ENCODE data around the gene MAPRE3. TPM values are rescaled to one million over a fixed set of nuclear protein-coding genes. Genes with fewer than 3 reads are reported as not detected.

Gene MAPRE3
- total RNA-seq, 6 experiments from 2014 or later = 13.7 to 22.3 (median 17.3) TPM

DNA sequence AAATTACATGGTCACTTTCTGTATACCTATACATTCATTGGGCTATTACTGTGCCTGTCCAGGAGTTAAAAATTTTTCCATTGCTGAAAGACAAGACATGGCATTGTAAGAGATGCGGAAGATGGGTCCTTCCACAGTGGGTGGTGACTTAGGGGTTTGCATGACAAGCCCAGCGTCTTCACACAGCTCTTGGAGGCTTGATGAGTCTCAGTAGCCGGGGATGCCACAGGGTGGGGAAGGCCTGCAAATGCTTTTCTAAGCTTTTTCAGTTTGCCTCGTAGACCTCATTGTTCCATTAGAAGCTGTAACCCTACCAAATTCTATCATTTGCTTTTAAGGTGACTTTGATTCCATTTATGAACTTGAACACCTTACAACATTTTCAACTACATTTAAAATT, 18.1 kb upstream of the MAPRE3 start:
- Histone ChIP-seq H3K9me3 (no peaks in the 10 kb centered on the region), H3K36me3 (no peaks in the 10 kb centered on the region), H3K4me1 (no peaks in the 10 kb centered on the region), H3K27ac (no peak overlapping the region), H3K27me3 (no peaks in the 10 kb centered on the region), H3K4me3 (no peak overlapping the region)
- TF ChIP-seq POLR2A (IDR thresholded peaks at IDR 0.05) = no peak
- TF ChIP-seq, protein P1, sequence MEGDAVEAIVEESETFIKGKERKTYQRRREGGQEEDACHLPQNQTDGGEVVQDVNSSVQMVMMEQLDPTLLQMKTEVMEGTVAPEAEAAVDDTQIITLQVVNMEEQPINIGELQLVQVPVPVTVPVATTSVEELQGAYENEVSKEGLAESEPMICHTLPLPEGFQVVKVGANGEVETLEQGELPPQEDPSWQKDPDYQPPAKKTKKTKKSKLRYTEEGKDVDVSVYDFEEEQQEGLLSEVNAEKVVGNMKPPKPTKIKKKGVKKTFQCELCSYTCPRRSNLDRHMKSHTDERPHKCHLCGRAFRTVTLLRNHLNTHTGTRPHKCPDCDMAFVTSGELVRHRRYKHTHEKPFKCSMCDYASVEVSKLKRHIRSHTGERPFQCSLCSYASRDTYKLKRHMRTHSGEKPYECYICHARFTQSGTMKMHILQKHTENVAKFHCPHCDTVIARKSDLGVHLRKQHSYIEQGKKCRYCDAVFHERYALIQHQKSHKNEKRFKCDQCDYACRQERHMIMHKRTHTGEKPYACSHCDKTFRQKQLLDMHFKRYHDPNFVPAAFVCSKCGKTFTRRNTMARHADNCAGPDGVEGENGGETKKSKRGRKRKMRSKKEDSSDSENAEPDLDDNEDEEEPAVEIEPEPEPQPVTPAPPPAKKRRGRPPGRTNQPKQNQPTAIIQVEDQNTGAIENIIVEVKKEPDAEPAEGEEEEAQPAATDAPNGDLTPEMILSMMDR (IDR thresholded peaks at IDR 0.05) = no peak
- WGBS (ENCODE audit: insufficient coverage, low coverage, low lambda C conversion rate, missing lambda C conversion rate) = 65% methylated on average over 4 of the region's 4 CpGs
- ATAC-seq (no peak), DNase-seq (no peak)
- intact Hi-C loops (cut with DNase I) = no loop called here

DNA sequence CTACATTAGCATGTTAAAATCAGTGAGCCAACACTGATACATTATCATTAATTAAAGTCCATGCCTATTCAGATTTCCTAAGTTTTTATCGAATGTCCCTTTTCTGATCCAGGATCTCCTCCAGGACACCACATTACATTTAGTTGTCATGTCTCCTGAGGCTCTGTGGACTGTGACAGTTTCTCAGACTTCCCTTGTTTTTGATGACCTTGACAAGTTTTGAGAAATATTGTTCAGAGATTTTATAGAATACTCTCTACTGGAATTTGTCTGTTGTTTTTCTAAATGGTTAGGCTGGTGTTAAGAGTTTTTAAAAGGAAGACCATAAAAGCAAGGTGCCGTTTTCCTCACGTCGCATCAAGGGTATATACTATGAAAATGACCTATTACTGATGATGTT, 16.3 kb upstream of the MAPRE3 start:
- intact Hi-C loops (cut with DNase I) = no loop called here
- H3K27me3 ChIP-seq = no peaks in the 10 kb centered on the region

DNA sequence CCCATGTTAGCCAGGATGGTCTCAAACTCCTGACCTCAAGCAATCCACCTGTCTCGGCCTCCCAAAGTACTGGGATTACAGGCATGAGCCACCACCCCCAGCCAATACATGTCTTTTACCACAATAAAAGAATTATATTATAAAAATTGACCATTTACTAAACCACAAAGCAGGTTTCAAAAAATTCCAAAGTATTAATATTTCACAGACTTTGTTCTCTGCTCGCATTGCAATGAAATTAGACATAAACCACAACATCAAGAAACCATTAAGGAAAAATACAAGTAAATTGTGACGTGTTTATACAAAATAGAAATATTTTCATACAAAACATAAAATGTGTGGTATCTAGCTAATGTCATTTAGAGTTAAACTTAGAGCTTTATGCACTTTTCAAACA, 13.4 kb upstream of the MAPRE3 start:
- intact Hi-C loops (cut with DNase I) = no loop called here
- H3K27ac ChIP-seq = no peak overlapping the region
- no peaks in the 10 kb centered on the region for H3K36me3 ChIP-seq
- no peak for TF ChIP-seq POLR2A (IDR thresholded peaks at IDR 0.05)
- TF ChIP-seq, protein P1 (IDR thresholded peaks at IDR 0.05) = no peak
- 59% methylated on average over 3 of the region's 3 CpGs for WGBS (ENCODE audit: insufficient coverage, low coverage, low lambda C conversion rate, missing lambda C conversion rate)
- no peaks in the 10 kb centered on the region for H3K9me3 ChIP-seq
- DNase-seq = no peak
- no peaks in the 10 kb centered on the region for H3K27me3 ChIP-seq
- H3K4me3 ChIP-seq = no peak overlapping the region
- no peaks in the 10 kb centered on the region for H3K4me1 ChIP-seq
- ATAC-seq = no peak

More for the DNA sequence above, 16.3 kb upstream of the MAPRE3 start:
- ATAC-seq = no peak
- Histone ChIP-seq H3K9me3 (no peaks in the 10 kb centered on the region), H3K4me1 (no peaks in the 10 kb centered on the region), H3K27ac (no peak overlapping the region), H3K4me3 (no peak overlapping the region), H3K36me3 (no peaks in the 10 kb centered on the region)
- no peak for DNase-seq
- WGBS (ENCODE audit: insufficient coverage, low coverage, low lambda C conversion rate, missing lambda C conversion rate) = 67% methylated on average over 4 of the region's 4 CpGs
- TF ChIP-seq, protein P1 (IDR thresholded peaks at IDR 0.05) = no peak
- no peak for TF ChIP-seq POLR2A (IDR thresholded peaks at IDR 0.05)

DNA sequence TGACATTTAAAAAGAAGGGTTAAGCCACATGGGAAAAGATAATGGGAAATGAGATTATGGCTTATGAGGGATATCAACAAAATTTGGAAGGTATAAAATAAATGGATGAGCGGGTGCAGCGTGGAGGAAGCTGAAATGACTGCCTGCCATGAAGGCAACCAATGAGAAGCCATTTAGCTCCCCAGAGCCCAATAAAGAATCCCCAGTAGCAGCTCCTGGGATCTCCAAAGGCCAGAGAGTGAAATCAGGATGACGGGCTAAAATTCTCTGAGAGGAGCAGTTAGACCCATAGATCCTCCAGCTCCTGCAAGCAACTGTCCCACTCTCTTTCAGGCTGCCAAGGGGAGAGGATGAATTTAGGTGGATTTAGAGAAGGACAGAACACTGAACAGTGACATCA, 12.9 kb upstream of the MAPRE3 start:
- H3K4me1 ChIP-seq = no peaks in the 10 kb centered on the region
- H3K9me3 ChIP-seq = no peaks in the 10 kb centered on the region
- H3K36me3 ChIP-seq = no peaks in the 10 kb centered on the region
- no peak overlapping the region for H3K27ac ChIP-seq
- 85% methylated on average over 3 of the region's 3 CpGs for WGBS (ENCODE audit: insufficient coverage, low coverage, low lambda C conversion rate, missing lambda C conversion rate)
- DNase-seq (no peak), ATAC-seq (no peak)
- TF ChIP-seq, protein P1 (IDR thresholded peaks at IDR 0.05) = no peak
- TF ChIP-seq POLR2A (IDR thresholded peaks at IDR 0.05) = no peak
- H3K4me3 ChIP-seq = no peak overlapping the region
- no peaks in the 10 kb centered on the region for H3K27me3 ChIP-seq
- intact Hi-C loops (cut with DNase I) = no loop called here

GRCh38 chr2:26959331-26959730, 11.1 kb upstream of the MAPRE3 start:
- Histone ChIP-seq H3K4me1 (no peaks in the 10 kb centered on the region), H3K36me3 (no peaks in the 10 kb centered on the region), H3K9me3 (no peaks in the 10 kb centered on the region), H3K4me3 (no peak overlapping the region), H3K27ac (no peak overlapping the region), H3K27me3 (no peaks in the 10 kb centered on the region)
- TF ChIP-seq, protein P1 (IDR thresholded peaks at IDR 0.05) = no peak
- no peak for TF ChIP-seq POLR2A (IDR thresholded peaks at IDR 0.05)
- 79% methylated on average over 2 of the region's 2 CpGs for WGBS (ENCODE audit: insufficient coverage, low coverage, low lambda C conversion rate, missing lambda C conversion rate)
- peak in 1 of 4 donors; percentile 30 for ATAC-seq
- DNase-seq = no peak
- intact Hi-C loops (cut with DNase I) = no loop called here

All from right lobe of liver (tissue), 6 donors.